GM18520 (cell line): ENCODE data around the gene CD151.

Source experiments
- ATAC-seq: cut with Tn5 transposase; IDR thresholded peaks from one replicate; pipeline ENCODE4 v1.9.1; 2021; ENCODE audit not compliant: unreplicated experiment

CD151 gene

GRCh38 chr11:855330-855674 lies 22.6 kb downstream of the CD151 start:
- ATAC-seq = no peak

GRCh38 chr11:855796-856195 lies 23.0 kb downstream of the CD151 start:
- ATAC-seq = no peak

- ATAC-seq = no peak
These were observed 23.6 kb downstream of the CD151 start for GRCh38 chr11:856397-856796.

GRCh38 chr11:858053-858761 lies 25.5 kb downstream of the CD151 start:
- ATAC-seq = no peak

- no peak for ATAC-seq
These were observed 26.1 kb downstream of the CD151 start for GRCh38 chr11:858762-859339.

- ATAC-seq = no peak
These were observed 26.8 kb downstream of the CD151 start for GRCh38 chr11:859394-860131.

GRCh38 chr11:860234-861104 lies 27.7 kb downstream of the CD151 start:
- no peak for ATAC-seq

- ATAC-seq = no peak
These were observed 28.3 kb downstream of the CD151 start for GRCh38 chr11:861105-861479.

- ATAC-seq = no peak
These were observed 29.4 kb downstream of the CD151 start for GRCh38 chr11:862081-862661.

GRCh38 chr11:862696-863022 lies 29.9 kb downstream of the CD151 start:
- ATAC-seq = no peak

- no peak for ATAC-seq
These were observed 30.5 kb downstream of the CD151 start for GRCh38 chr11:863023-863909.

GRCh38 chr11:863910-864827 lies 31.4 kb downstream of the CD151 start:
- no peak for ATAC-seq

GRCh38 chr11:864898-865297 lies 32.1 kb downstream of the CD151 start:
- ATAC-seq = no peak

- ATAC-seq = no peak
These were observed 33.0 kb downstream of the CD151 start for GRCh38 chr11:865462-866430.

GRCh38 chr11:866481-866880 lies 33.7 kb downstream of the CD151 start:
- ATAC-seq = no peak

- ATAC-seq = no peak
These were observed 35.2 kb downstream of the CD151 start for GRCh38 chr11:867856-868358.

- ATAC-seq = no peak
These were observed 35.6 kb downstream of the CD151 start for GRCh38 chr11:868394-868793.

- ATAC-seq = no peak
These were observed 36.0 kb downstream of the CD151 start for GRCh38 chr11:868802-869201.
